K562 (cell line): Measurements from ENCODE around the gene CMSS1. TPM values are rescaled to one million over a fixed set of nuclear protein-coding genes. Genes with fewer than 3 reads are reported as not detected.
A peak's percentile ranks its signal among the peaks of the same experiment; 100 is the strongest.

Source experiments
- ATAC-seq: fragments of 200-7000 bp; cut with Tn5 transposase; 3 replicates; pipeline ENCODE4 v1.9.1; 2020; ENCODE audit warnings: moderate library complexity
- BruUV-seq: library from RNA; stranded (reverse); fragments of 400-500 nt; replicated peaks from 2 replicates; lab custom pipeline; 2021; lab: Mats Ljungman, UMichigan
- CTCF ChIA-PET: fragments of 300-600 bp; formaldehyde crosslinking; extraction: SDS; loops from one replicate; lab custom pipeline; 2021; ENCODE audit warnings: low intra/inter-chr PET ratio; lab: Yijun Ruan, JAX
- POLR2A ChIA-PET: fragments of 300-600, 350-650 bp; sonication (Branson Sonifier 250); formaldehyde crosslinking; extraction: SDS; loops from one replicate; lab custom pipeline; 2021; ENCODE audit warnings: antibody characterized with exemption, inconsistent platforms; lab: Yijun Ruan, JAX
- DNase-seq, 4 experiments: peaks; one replicate each; pipeline versions ENCODE4 v3.0.0 to v3.0.0-alpha.2; 2011 to 2018; ENCODE audit warnings: low spot score in 3 of 4, mixed read lengths in 3 of 4; ENCODE audit errors: extremely low read depth in 1 of 4
- FAIRE-seq: peaks from 2 replicates; lab custom pipeline; 2011; peaks lifted over from hg19 to GRCh38; lab: Jason Lieb, UNC
- H2AFZ ChIP-seq: 2 replicates; pipeline ENCODE4 v1.6.0; 2011; ENCODE audit warnings: low read depth, low read length, control low read depth, inconsistent platforms
- H3K27ac ChIP-seq: fragments of 200-600 bp; 3 replicates; pipeline ENCODE4 v1.8.0; 2011; ENCODE audit warnings: low read depth, mild to moderate bottlenecking, control low read depth, inconsistent platforms, low read length, moderate library complexity, mixed read lengths; ENCODE audit errors: extremely low read depth
- H3K27me3 ChIP-seq, 2 experiments: fragments of 300-600 bp in 1 of 2; 2 replicates in 1 of 2; 3 replicates in 1 of 2; pipeline versions ENCODE4 v1.6.0 to v1.8.0; 2011; ENCODE audit warnings: inconsistent platforms in 2 of 2, low read length in 2 of 2, mild to moderate bottlenecking in 1 of 2, mixed read lengths in 1 of 2, moderate library complexity in 1 of 2; ENCODE audit not compliant: control insufficient read depth in 2 of 2, insufficient read depth in 2 of 2
- H3K36me3 ChIP-seq: fragments of 300-600 bp; 3 replicates; pipeline ENCODE4 v1.8.0; 2011; ENCODE audit warnings: mild to moderate bottlenecking, low read length, inconsistent platforms; ENCODE audit not compliant: control insufficient read depth, insufficient read depth
- H3K4me1 ChIP-seq, 2 experiments: fragments of 200-600 bp in 1 of 2; replicated peaks in 1 of 2; 2 replicates in 1 of 2; 3 replicates in 1 of 2; pipeline versions ENCODE4 v1.5.1 to v1.8.0; 2011; ENCODE audit warnings: inconsistent platforms in 2 of 2, low read length in 2 of 2, mild to moderate bottlenecking in 1 of 2, mixed read lengths in 1 of 2, moderate library complexity in 1 of 2; ENCODE audit not compliant: control insufficient read depth in 2 of 2, insufficient read depth in 2 of 2
- H3K4me2 ChIP-seq: 2 replicates; pipeline ENCODE4 v1.6.1; 2011; ENCODE audit warnings: low read length, control low read depth, inconsistent platforms, mixed read lengths; ENCODE audit not compliant: insufficient read depth
- H3K4me3 ChIP-seq: fragments of 200-600 bp; sonication (generic), shearing (Covaris generic); 2 replicates; pipeline ENCODE4 v1.5.1; 2016; ENCODE audit warnings: control low read depth, inconsistent platforms
- H3K79me2 ChIP-seq: fragments of 200-600 bp; 3 replicates; pipeline ENCODE4 v1.8.0; 2011; ENCODE audit warnings: low read length, inconsistent platforms; ENCODE audit not compliant: control insufficient read depth, insufficient read depth
- H3K9ac ChIP-seq, 2 experiments: 2 replicates each; pipeline versions ENCODE4 v1.6.0 to v1.6.1; 2011; ENCODE audit warnings: low read depth in 2 of 2, low read length in 2 of 2, control low read depth in 1 of 2, inconsistent platforms in 1 of 2, mild to moderate bottlenecking in 1 of 2, mixed read lengths in 1 of 2; ENCODE audit not compliant: insufficient read depth in 1 of 2
- H3K9me1 ChIP-seq: one replicate; pipeline ENCODE4 v1.6.0; 2011; ENCODE audit warnings: inconsistent platforms, mild to moderate bottlenecking, low read length, moderate library complexity; ENCODE audit not compliant: control insufficient read depth, insufficient read depth
- H3K9me3 ChIP-seq: replicated peaks from 2 replicates; pipeline ENCODE4 v1.5.1; 2011; ENCODE audit warnings: low read depth, low read length, inconsistent platforms; ENCODE audit not compliant: control insufficient read depth, insufficient read depth
- H4K20me1 ChIP-seq: replicated peaks from 2 replicates; pipeline ENCODE4 v1.6.1; 2011; ENCODE audit warnings: low read length, inconsistent platforms, mixed read lengths; ENCODE audit not compliant: control insufficient read depth, insufficient read depth
- ELK1 ChIP-seq: sonication (generic); formaldehyde crosslinking; IDR thresholded peaks from 2 replicates; pipeline ENCODE4 v1.8.1; 2022; ENCODE audit warnings: missing genetic modification reagents
- FOXM1 ChIP-seq, 2 experiments: fragments of 450-650 bp in 1 of 2; sonication (generic) in 1 of 2; formaldehyde crosslinking in 1 of 2; IDR thresholded peaks; 2 replicates each; pipeline versions ENCODE4 v1.6.1 to v1.9.0; 2017 to 2022; ENCODE audit warnings: low read depth in 2 of 2, mild to moderate bottlenecking in 2 of 2, missing genetic modification reagents in 1 of 2, moderate library complexity in 1 of 2
- HIVEP1 ChIP-seq: fragments of 250-450 bp; sonication (Bioruptor Pico); IDR thresholded peaks from 2 replicates; pipeline ENCODE4 v1.4.0; 2020; ENCODE audit warnings: mild to moderate bottlenecking
- NEUROD1 ChIP-seq: fragments of 150-350 bp; IDR thresholded peaks from 2 replicates; pipeline ENCODE4 v1.6.1; 2014; ENCODE audit warnings: borderline replicate concordance, low read length, low read depth; ENCODE audit not compliant: partially characterized antibody
- RBM17 ChIP-seq: fragments of 200-400 bp; formaldehyde crosslinking; IDR thresholded peaks from 2 replicates; pipeline ENCODE4 v1.6.1; 2017; ENCODE audit warnings: low read depth, mild to moderate bottlenecking, low read length, borderline replicate concordance
- SIRT6 ChIP-seq: IDR thresholded peaks from one replicate; pipeline ENCODE4 v1.6.1; 2012; ENCODE audit warnings: low read depth, mild to moderate bottlenecking, control low read depth, inconsistent platforms, low read length, moderate library complexity
- SMAD4 ChIP-seq: fragments of 250-450 bp; sonication (Bioruptor Pico); conservative IDR thresholded peaks from 2 replicates; pipeline ENCODE4 v1.8.0; 2021; ENCODE audit warnings: inconsistent platforms, mild to moderate bottlenecking, moderate library complexity
- SPI1 ChIP-seq: IDR thresholded peaks from 2 replicates; pipeline ENCODE4 v1.6.1; 2011; ENCODE audit warnings: low read depth, low read length, control low read depth, borderline replicate concordance
- TCF3 ChIP-seq: sonication (generic); formaldehyde crosslinking; IDR thresholded peaks from 2 replicates; pipeline ENCODE4 v1.4.0; 2020; ENCODE audit warnings: mild to moderate bottlenecking, missing genetic modification reagents
- ZC3H8 ChIP-seq: fragments of 450-650 bp; IDR thresholded peaks from 2 replicates; pipeline ENCODE4 v1.6.1; 2017
- ZFP36 ChIP-seq: fragments of 150-350 bp; IDR thresholded peaks from 2 replicates; pipeline ENCODE4 v1.6.1; 2018; ENCODE audit warnings: low read length, low read depth; ENCODE audit not compliant: partially characterized antibody
- ZNF124 ChIP-seq: sonication (generic); formaldehyde crosslinking; IDR thresholded peaks from 2 replicates; pipeline ENCODE4 v1.8.1; 2022; ENCODE audit warnings: missing genetic modification reagents
- ZNF232 ChIP-seq: sonication (generic); formaldehyde crosslinking; IDR thresholded peaks from 2 replicates; pipeline ENCODE4 v1.8.0; 2022; ENCODE audit warnings: mild to moderate bottlenecking, missing genetic modification reagents
- WGBS: fragments of 100-300 bp; shearing (Covaris generic); methylation state at CpG from one replicate; pipeline ENCODE4 v1.1.6; 2016; ENCODE audit warnings: low coverage, mixed read lengths; ENCODE audit not compliant: insufficient coverage; ENCODE audit errors: missing lambda C conversion rate; 5-methylcytosine and 5-hydroxymethylcytosine counted together
- in situ Hi-C: fragments of 300-500 bp; cut with MboI; formaldehyde crosslinking; loops from 4 replicates; pipeline ENCODE4 v1.15.0; 2018; ENCODE audit warnings: inconsistent platforms, mixed read lengths
- intact Hi-C: fragments of 100-400 bp; cut with micrococcal nuclease; formaldehyde crosslinking; loops from 2 replicates; pipeline ENCODE4 v1.14.2; 2022
- polyA plus RNA-seq, 8 experiments: library from polyadenylated mRNA; depleted of rRNA in 4 of 8; stranded (reverse) in 5 of 8; unstranded in 3 of 8; fragments of >200 nt; fragmentation: Nextera tagmentation in 2 of 8; fragmentation: Illumina TruSeq in 1 of 8; extraction: Ambion mirVana in 2 of 8; extraction: Trizol in 1 of 8; gene quantifications; 2 replicates each; pipeline versions ENCODE4 v1.2.1 to v1.2.3, GENCODE V29; 2011 to 2014; ENCODE audit warnings: inconsistent platforms in 1 of 8, missing spikeins in 1 of 8
- total RNA-seq, 7 experiments: library from RNA; depleted of rRNA in 6 of 7; stranded (reverse); fragments of >200 nt in 6 of 7; fragmentation: Illumina TruSeq in 2 of 7; extraction: Trizol in 2 of 7; gene quantifications; 2 replicates each; pipeline versions ENCODE4 v1.2.1 to v1.2.3, GENCODE V29; 2011 to 2021; ENCODE audit warnings: low replicate concordance in 1 of 7

Gene CMSS1
- total and polyA plus RNA-seq, 9 of the 15 experiments (the other 6 are each of a cell fraction or from before 2014, with no cell fraction given): 46.9 to 109 (median 72.3) TPM

DNA sequence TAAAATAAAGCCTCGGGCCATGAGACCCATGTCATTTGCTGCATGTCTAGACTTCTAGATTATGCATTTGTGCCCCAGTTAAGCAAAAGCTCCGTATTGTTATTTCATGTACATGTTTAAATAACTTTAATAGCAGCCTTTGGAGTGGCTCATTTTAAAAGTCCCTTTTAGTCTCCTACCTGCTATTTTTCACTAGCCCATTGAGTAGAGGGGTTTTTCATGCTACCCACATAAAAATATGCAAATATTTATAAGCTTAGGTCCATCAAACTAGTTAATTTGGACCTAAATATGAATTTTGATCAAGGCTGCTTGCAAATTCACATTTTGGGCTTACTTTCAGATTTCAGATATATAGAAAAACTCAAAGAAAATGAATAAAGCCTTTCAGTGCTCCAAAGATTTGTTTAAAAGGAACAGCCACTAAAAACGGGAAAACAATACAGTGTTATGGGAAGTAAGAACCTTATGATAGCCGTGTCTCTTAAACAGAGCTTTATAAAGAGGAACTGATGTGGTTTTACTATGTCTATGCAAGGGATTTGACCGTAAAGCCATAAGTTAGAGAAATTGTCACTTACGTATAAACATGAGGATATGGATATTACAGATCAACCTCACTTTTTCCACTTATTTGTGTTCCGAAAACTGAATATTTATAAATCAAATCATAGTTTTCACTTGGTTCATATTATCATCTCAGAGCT lies 266.6 kb downstream of the CMSS1 start:
- H3K27ac ChIP-seq: no peak overlapping the region; the same call in 2 of the 3 replicates
- H3K9ac ChIP-seq: no peak overlapping the region
- no TSS peak for BruUV-seq
- no peaks in the 10 kb centered on the region for H3K9me3 ChIP-seq
- in situ Hi-C loops (no loop called here), intact Hi-C loops (no loop called here)
- H3K9me1 ChIP-seq: no peaks in the 10 kb centered on the region
- POLR2A ChIA-PET: interaction anchor here (0.7 to 1.5 kb wide), 5 partner anchors 14 to 475 kb away, joined by 3 to 4 read pairs (median 3); no protein-coding TSS in a partner anchor
- H3K79me2 ChIP-seq: peaks cover 6% of the 10 kb centered on the region; the same call in 1 of the 3 replicates
- no peaks in the 10 kb centered on the region for H4K20me1 ChIP-seq
- no peak overlapping the region for H3K4me2 ChIP-seq
- no peak overlapping the region for H2AFZ ChIP-seq
- TF ChIP-seq ZFP36 (no peak), SPI1 (peak; percentile 54; the same call in 1 of the 2 replicates)
- 63% methylated on average over 7 of the region's 7 CpGs for WGBS
- H3K36me3 ChIP-seq: no peaks in the 10 kb centered on the region
- DNase-seq (no peak), FAIRE-seq (no peak), ATAC-seq (no peak)
- no peak overlapping the region for H3K4me3 ChIP-seq
- CTCF ChIA-PET: no interaction called here
- H3K4me1 ChIP-seq: peaks cover 3 to 43% of the 10 kb centered on the region in 2 experiments; a peak in 4 of 5 replicates
- H3K27me3 ChIP-seq: no peaks in the 10 kb centered on the region

DNA sequence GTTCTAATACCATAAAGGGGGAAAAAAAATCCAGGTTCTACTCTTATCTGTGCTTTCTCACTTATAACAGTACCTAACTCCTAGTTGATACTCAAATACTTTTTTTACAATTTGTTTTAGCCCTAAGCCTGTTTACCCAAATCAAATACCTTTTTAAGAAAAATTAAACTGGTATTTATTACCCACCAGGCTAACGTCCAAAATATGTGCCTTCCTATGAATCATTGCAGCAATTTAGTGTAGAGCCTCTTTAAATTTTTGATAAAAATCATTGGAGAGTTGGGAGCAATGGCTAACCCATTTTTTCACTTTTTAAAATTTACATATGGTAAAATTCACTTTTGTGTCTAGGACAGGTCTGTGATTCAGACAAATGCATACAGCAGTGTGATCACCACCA lies 268.7 kb downstream of the CMSS1 start:
- intact Hi-C loops: no loop called here
- no peaks in the 10 kb centered on the region for H4K20me1 ChIP-seq
- TF ChIP-seq FOXM1 (IDR thresholded peaks at IDR 0.05; ENCODE audit: low read depth) (no peak), FOXM1 (CRISPR knock-in tag; IDR thresholded peaks at IDR 0.05; ENCODE audit: low read depth) (no peak), ZC3H8 (no peak), ELK1 (CRISPR knock-in tag) (no peak), ZNF124 (CRISPR knock-in tag) (no peak), RBM17 (no peak), TCF3 (CRISPR knock-in tag) (no peak), ZNF232 (CRISPR knock-in tag) (no peak), HIVEP1 (CRISPR knock-in tag) (no peak), SIRT6 (no peak), NEUROD1 (no peak), SMAD4 (no peak)

More for the DNA sequence above, 268.7 kb downstream of the CMSS1 start:
- Histone ChIP-seq H3K4me3 (no peak overlapping the region), H3K36me3 (no peaks in the 10 kb centered on the region), H2AFZ (no peak overlapping the region), H3K4me1 (peaks cover 11 to 45% of the 10 kb centered on the region in 2 experiments), H3K9me3 (no peaks in the 10 kb centered on the region), H3K27ac (no peak overlapping the region), H3K9me1 (no peaks in the 10 kb centered on the region), H3K79me2 (peaks cover 6% of the 10 kb centered on the region; the same call in 1 of the 3 replicates), H3K4me2 (no peak overlapping the region), H3K27me3 (no peaks in the 10 kb centered on the region), H3K9ac (no peak overlapping the region)
- POLR2A ChIA-PET: interaction anchor here (0.6 kb wide), 1 partner anchor 1859 kb away, joined by 3 read pairs; no protein-coding TSS in a partner anchor
- no peak for DNase-seq
- no TSS peak for BruUV-seq
- ATAC-seq: no peak
- 23% methylated on average over 1 of the region's 1 CpG for WGBS
- in situ Hi-C loops: no loop called here
- CTCF ChIA-PET: no interaction called here
- no peak for FAIRE-seq
